ENCODE measurements around the gene APC2.

- TF ChIP-seq POLR2AphosphoS5 (IDR thresholded peaks at IDR 0.05; ENCODE audit: borderline replicate concordance, low read depth, low read length), result no peak
- TF ChIP-seq EZH2 (IDR thresholded peaks at IDR 0.05), result no peak
- no peak for TF ChIP-seq FOXP2 (optimal IDR thresholded peaks at IDR 0.05; ENCODE audit: control extremely low read depth, extremely low read length, insufficient read depth)
Measured at GRCh38 chr19:1451916-1452801, 2.2 kb downstream of the APC2 start.

All from SK-N-MC (cell line).